Gastrocnemius medialis (tissue), 4 donors: ENCODE results near the gene TFIP11. TPM values are rescaled to one million over a fixed set of nuclear protein-coding genes. Genes with fewer than 3 reads are reported as not detected.
A peak's percentile ranks its signal among the peaks of the same experiment; 100 is the strongest.

Experiments used
- ATAC-seq, 2 donors: fragments of 150-250 bp; one replicate each; pipeline ENCODE4 v1.9.1; 2016
- DNase-seq, 2 donors: peaks; one replicate each; pipeline ENCODE4 v3.0.0-alpha.2; 2019
- H3K27ac ChIP-seq, 4 donors: fragments of 200-600 bp; sonication (generic); 1 replicate in 1 of 4; 2 replicates in 3 of 4; pipeline ENCODE4 v1.5.1; 2016 to 2018; ENCODE audit warnings: mild to moderate bottlenecking in 2 of 4, moderate library complexity in 1 of 4
- H3K27me3 ChIP-seq, 3 donors: fragments of 200-600 bp; sonication (generic) in 2 of 3; 1 replicate in 1 of 3; 2 replicates in 2 of 3; pipeline versions ENCODE4 v1.5.1 to v1.6.0; 2016 to 2019; ENCODE audit warnings: mild to moderate bottlenecking in 1 of 3, moderate library complexity in 1 of 3
- H3K36me3 ChIP-seq, 2 donors: fragments of 200-600 bp; sonication (generic) in 1 of 2; one replicate each; pipeline ENCODE4 v1.5.1; 2017 to 2018
- H3K4me1 ChIP-seq, 2 donors: fragments of 200-600 bp; sonication (generic) in 1 of 2; one replicate each; pipeline ENCODE4 v1.5.1; 2016 to 2017; ENCODE audit warnings: mild to moderate bottlenecking in 2 of 2
- H3K4me3 ChIP-seq, 4 donors: fragments of 200-600 bp; sonication (generic) in 3 of 4; 1 replicate in 1 of 4; 2 replicates in 3 of 4; pipeline ENCODE4 v1.5.1; 2016 to 2019; ENCODE audit warnings: mild to moderate bottlenecking in 2 of 4
- H3K9me3 ChIP-seq, 3 donors: fragments of 200-600 bp; sonication (generic) in 2 of 3; 1 replicate in 1 of 3; 2 replicates in 2 of 3; pipeline ENCODE4 v1.5.1; 2016 to 2019
- CTCF ChIP-seq, 5 experiments: fragments of 450-650 bp in 3 of 5; fragments of 200-600 bp in 2 of 5; sonication (generic) in 2 of 5; IDR thresholded peaks in 4 of 5; conservative IDR thresholded peaks in 1 of 5; 1 replicate in 4 of 5; 2 replicates in 1 of 5; pipeline ENCODE4 v1.5.1; 2016 to 2019; ENCODE audit warnings: antibody characterized with exemption in 5 of 5, mild to moderate bottlenecking in 3 of 5, moderate library complexity in 3 of 5
- POLR2A ChIP-seq, 2 donors: fragments of 450-650 bp; IDR thresholded peaks; one replicate each; pipeline ENCODE4 v1.6.1; 2017; ENCODE audit warnings: antibody characterized with exemption in 2 of 2, mild to moderate bottlenecking in 2 of 2, moderate library complexity in 2 of 2
- in situ Hi-C, 4 donors: fragments of 200-750 bp; cut with MboI; loops; one replicate each; pipeline versions ENCODE4 v1.15.0 to v1.8.0; 2017; ENCODE audit warnings: low sequenced_read_pairs in 4 of 4
- intact Hi-C: fragments of 100-400 bp; cut with DNase I; formaldehyde crosslinking; loops from one replicate; pipeline ENCODE4 v1.15.1; 2023; ENCODE audit warnings: low total_unique reads
- total RNA-seq, 4 donors: library from RNA; depleted of rRNA; stranded (reverse); fragments of >200 nt; gene quantifications; one replicate each; pipeline versions ENCODE4 v1.1.0 to v1.2.3, GENCODE V29; 2016

Gene TFIP11
- total RNA-seq, 4 donors from 2014 or later = 33.1 to 65.7 (median 49.2) TPM

GRCh38 chr22:26522592-26522991 lies 10.3 kb upstream of the TFIP11 start:
- Histone ChIP-seq H3K27me3 (no peaks in the 10 kb centered on the region), H3K4me1 (peaks cover 29% of the 10 kb centered on the region in 2 donors), H3K9me3 (no peaks in the 10 kb centered on the region), H3K36me3 (peaks cover 0 to 3% of the 10 kb centered on the region in 2 donors), H3K4me3 (no peak overlapping the region), H3K27ac (no peak overlapping the region)
- intact Hi-C loops (no loop called here), in situ Hi-C loops (no loop called here)
- TF ChIP-seq CTCF (IDR thresholded peaks at IDR 0.05 in 4 of 5, conservative IDR thresholded peaks at IDR 0.05 in 1 of 5) (no peak), POLR2A (IDR thresholded peaks at IDR 0.05) (no peak)
- no peak for ATAC-seq
- no peak for DNase-seq

GRCh38 chr22:26522012-26522411 lies 9.7 kb upstream of the TFIP11 start:
- Histone ChIP-seq H3K4me3 (no peak overlapping the region), H3K27ac (no peak overlapping the region), H3K36me3 (peaks cover 0 to 3% of the 10 kb centered on the region in 2 donors), H3K27me3 (no peaks in the 10 kb centered on the region), H3K9me3 (no peaks in the 10 kb centered on the region), H3K4me1 (peaks cover 23 to 24% of the 10 kb centered on the region in 2 donors)
- intact Hi-C loops = no loop called here
- ATAC-seq = no peak
- no peak for DNase-seq
- in situ Hi-C loops = no loop called here
- TF ChIP-seq CTCF (IDR thresholded peaks at IDR 0.05 in 4 of 5, conservative IDR thresholded peaks at IDR 0.05 in 1 of 5) (no peak), POLR2A (IDR thresholded peaks at IDR 0.05) (no peak)

DNA sequence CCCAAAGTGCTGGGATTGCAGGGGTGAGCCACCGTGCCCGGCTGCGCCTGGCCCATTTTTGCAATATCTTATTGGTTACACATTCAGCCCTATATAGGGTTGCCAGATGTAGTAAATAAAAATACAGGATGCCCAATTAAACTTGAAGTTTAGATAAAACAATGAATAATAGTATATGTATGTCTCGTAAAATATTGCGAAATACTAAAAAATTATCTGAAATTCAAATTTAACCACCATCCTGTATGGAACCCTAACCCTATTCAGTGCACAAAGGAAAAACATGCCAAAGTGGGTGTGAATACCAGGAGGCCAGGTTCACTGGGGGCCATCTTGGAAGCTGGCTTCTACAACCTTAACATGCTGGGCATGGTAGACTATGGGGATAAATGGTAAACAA lies 5.2 kb upstream of the TFIP11 start:
- TF ChIP-seq POLR2A (IDR thresholded peaks at IDR 0.05) = no peak
- no peak for TF ChIP-seq CTCF (IDR thresholded peaks at IDR 0.05 in 4 of 5, conservative IDR thresholded peaks at IDR 0.05 in 1 of 5)
- H3K27ac ChIP-seq = no peak overlapping the region
- peaks cover 13 to 17% of the 10 kb centered on the region in 2 donors for H3K4me1 ChIP-seq
- no peaks in the 10 kb centered on the region for H3K9me3 ChIP-seq
- H3K4me3 ChIP-seq = no peak overlapping the region
- ATAC-seq = no peak
- H3K27me3 ChIP-seq = no peaks in the 10 kb centered on the region
- in situ Hi-C loops = no loop called here
- no peak for DNase-seq
- intact Hi-C loops = no loop called here
- no peaks in the 10 kb centered on the region for H3K36me3 ChIP-seq

- in situ Hi-C loops = no loop called here
- Histone ChIP-seq H3K27ac (peak overlapping the region; percentile 18 to 54 (median 36)), H3K27me3 (no peaks in the 10 kb centered on the region), H3K9me3 (no peaks in the 10 kb centered on the region), H3K36me3 (no peaks in the 10 kb centered on the region), H3K4me3 (no peak overlapping the region), H3K4me1 (peaks cover 15 to 21% of the 10 kb centered on the region in 2 donors)
- DNase-seq (no peak), ATAC-seq (peak; percentile 25 to 65)
- TF ChIP-seq CTCF (IDR thresholded peaks at IDR 0.05 in 4 of 5, conservative IDR thresholded peaks at IDR 0.05 in 1 of 5) (no peak), POLR2A (IDR thresholded peaks at IDR 0.05) (no peak)
- intact Hi-C loops = no loop called here
These were observed 4.2 kb upstream of the TFIP11 start for GRCh38 chr22:26516503-26516902.

DNA sequence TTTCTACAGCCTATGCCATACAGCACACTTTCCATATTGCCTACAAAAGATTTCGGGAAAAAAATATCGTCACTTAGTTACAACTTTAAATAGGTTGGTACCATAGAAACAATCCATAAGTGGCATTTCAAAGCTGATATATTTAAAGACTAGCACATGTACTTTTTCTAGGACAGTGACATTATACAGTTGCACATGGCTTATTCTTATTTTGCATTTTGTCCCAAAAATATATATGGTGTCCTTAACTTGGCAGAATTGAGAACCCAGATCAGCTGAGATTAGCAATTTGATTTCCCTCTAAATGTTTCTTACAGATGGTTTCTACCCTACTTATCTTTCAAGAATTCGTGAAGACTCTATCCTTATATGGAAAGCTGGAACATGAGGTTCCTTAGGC lies 3.7 kb upstream of the TFIP11 start:
- intact Hi-C loops = no loop called here
- Histone ChIP-seq H3K4me1 (peaks cover 21 to 24% of the 10 kb centered on the region in 2 donors), H3K36me3 (no peaks in the 10 kb centered on the region), H3K27me3 (no peaks in the 10 kb centered on the region), H3K9me3 (no peaks in the 10 kb centered on the region), H3K27ac (peak overlapping the region in 1 of 4 donors; percentile 27), H3K4me3 (no peak overlapping the region)
- in situ Hi-C loops = no loop called here
- TF ChIP-seq CTCF (IDR thresholded peaks at IDR 0.05 in 4 of 5, conservative IDR thresholded peaks at IDR 0.05 in 1 of 5) (no peak), POLR2A (IDR thresholded peaks at IDR 0.05) (no peak)
- DNase-seq (no peak), ATAC-seq (no peak)
